Measurements from ENCODE around the gene LPAR6. TPM values are rescaled to one million over a fixed set of nuclear protein-coding genes. Genes with fewer than 3 reads are reported as not detected.

LPAR6 gene
- total and polyA plus RNA-seq, 2 of the 13 experiments (the other 11 are each of a cell fraction or from before 2014, with no cell fraction given) = 24.4 to 149 TPM

GRCh38 chr13:48380581-48380980 is 32.3 kb downstream of the LPAR6 start:
- Histone ChIP-seq H3K36me3 (replicated peaks in 1 of 2; ENCODE audit: control insufficient read depth in 1 of 2, insufficient read depth in 2 of 2, low read length in 2 of 2) (peaks cover 0 to 17% of the 10 kb centered on the region in 2 experiments; a peak in 4 of 5 replicates), H2AFZ (ENCODE audit: low read length) (no peak overlapping the region), H3K4me1 (ENCODE audit: insufficient read depth, low read length) (no peaks in the 10 kb centered on the region), H3K9me3 (ENCODE audit: low read length) (no peaks in the 10 kb centered on the region), H3K27ac (ENCODE audit: extremely low read length, insufficient read depth, low read length) (no peak overlapping the region), H3K79me2 (ENCODE audit: insufficient read depth, low read length) (no peaks in the 10 kb centered on the region), H4K20me1 (ENCODE audit: insufficient read depth, low read length) (no peaks in the 10 kb centered on the region), H3K27me3 (ENCODE audit: control insufficient read depth in 1 of 2, insufficient read depth in 2 of 2, low read length in 2 of 2) (no peaks in the 10 kb centered on the region), H3K4me3 (replicated peaks in 1 of 3; ENCODE audit: insufficient read depth in 1 of 3, low read depth in 2 of 3, low read length in 3 of 3) (no peak overlapping the region), H3K4me2 (ENCODE audit: low read depth, low read length) (no peak overlapping the region), H3K9ac (ENCODE audit: insufficient read depth, low read depth, low read length) (no peak overlapping the region)
- ATAC-seq = no peak
- CTCF ChIA-PET (ENCODE audit: low intra/inter-chr PET ratio, low total read pairs) = no interaction called here
- no peak for FAIRE-seq
- no TSS peak for BruUV-seq (replicated peaks)
- no peak for TF ChIP-seq ZNF605 (CRISPR knock-in tag; IDR thresholded peaks at IDR 0.05)
- TF ChIP-seq ZFY (CRISPR knock-in tag; IDR thresholded peaks at IDR 0.05) = no peak
- TF ChIP-seq ZNF773 (CRISPR knock-in tag; IDR thresholded peaks at IDR 0.05; ENCODE audit: borderline replicate concordance) = no peak
- TF ChIP-seq RFX5 (IDR thresholded peaks at IDR 0.05; ENCODE audit: low read depth, low read length) = no peak
- no peak for TF ChIP-seq ZFP1 (CRISPR knock-in tag; IDR thresholded peaks at IDR 0.05)
- no peak for TF ChIP-seq JUNB (CRISPR knock-in tag; IDR thresholded peaks at IDR 0.05; ENCODE audit: borderline replicate concordance)
- TF ChIP-seq ZNF564 (CRISPR knock-in tag; IDR thresholded peaks at IDR 0.05) = no peak
- TF ChIP-seq HNRNPLL (IDR thresholded peaks at IDR 0.05; ENCODE audit: low read depth, low read length, poor library complexity, severe bottlenecking) = no peak
- TF ChIP-seq ZBTB39 (CRISPR knock-in tag; IDR thresholded peaks at IDR 0.05) = no peak
- TF ChIP-seq ZNF788 (CRISPR knock-in tag; IDR thresholded peaks at IDR 0.05; ENCODE audit: borderline replicate concordance) = no peak
- TF ChIP-seq CBX5 (CRISPR knock-in tag; IDR thresholded peaks at IDR 0.05; ENCODE audit: borderline replicate concordance) = no peak
- no peak for TF ChIP-seq KLF9 (CRISPR knock-in tag; IDR thresholded peaks at IDR 0.05; ENCODE audit: low read depth)
- TF ChIP-seq NFYB (CRISPR knock-in tag; IDR thresholded peaks at IDR 0.05) = no peak
- DNase-seq (ENCODE audit: low spot score) = no peak
- intact Hi-C loops (cut with micrococcal nuclease; ENCODE audit: unreplicated experiment) (no loop called here), in situ Hi-C loops (cut with HindIII; ENCODE audit: extremely low pct_ligation_motif_present, low pct_unique_long_range_greater_than_20kb) (no loop called here)
- POLR2A ChIA-PET = no interaction called here

All from HepG2 (cell line).